ENCODE results near the gene NPAS3. TPM values are rescaled to one million over a fixed set of nuclear protein-coding genes. Genes with fewer than 3 reads are reported as not detected.
A peak's percentile ranks its signal among the peaks of the same experiment; 100 is the strongest.

NPAS3 gene
- total RNA-seq, 1 donor from 2014 or later = 2.4 TPM

GRCh38 chr14:33756833-33757232 lies 818.2 kb downstream of the NPAS3 start:
- Mint-ChIP-seq H3K9me3 (ENCODE audit: unreplicated experiment) (peaks cover 2% of the 10 kb centered on the region), H3K36me3 (ENCODE audit: unreplicated experiment) (no peaks in the 10 kb centered on the region), H3K27me3 (ENCODE audit: unreplicated experiment) (no peaks in the 10 kb centered on the region), H3K4me1 (ENCODE audit: low read depth, unreplicated experiment) (no peaks in the 10 kb centered on the region), H3K27ac (ENCODE audit: unreplicated experiment) (no peak overlapping the region), H3K4me3 (ENCODE audit: unreplicated experiment) (no peak overlapping the region)
- no peak for DNase-seq
- TF ChIP-seq CTCF (IDR thresholded peaks at IDR 0.05; ENCODE audit: partially characterized antibody, unreplicated experiment) = no peak

- Mint-ChIP-seq H3K4me1 (ENCODE audit: low read depth, unreplicated experiment) (no peaks in the 10 kb centered on the region), H3K4me3 (ENCODE audit: unreplicated experiment) (no peak overlapping the region), H3K9me3 (ENCODE audit: unreplicated experiment) (peaks cover 2% of the 10 kb centered on the region), H3K36me3 (ENCODE audit: unreplicated experiment) (no peaks in the 10 kb centered on the region), H3K27me3 (ENCODE audit: unreplicated experiment) (no peaks in the 10 kb centered on the region), H3K27ac (ENCODE audit: unreplicated experiment) (no peak overlapping the region)
- DNase-seq = no peak
- no peak for TF ChIP-seq CTCF (IDR thresholded peaks at IDR 0.05; ENCODE audit: partially characterized antibody, unreplicated experiment)
Measured at GRCh38 chr14:33758547-33758946, 819.9 kb downstream of the NPAS3 start.

GRCh38 chr14:33762161-33762851 lies 823.6 kb downstream of the NPAS3 start:
- Mint-ChIP-seq H3K36me3 (ENCODE audit: unreplicated experiment) (no peaks in the 10 kb centered on the region), H3K9me3 (ENCODE audit: unreplicated experiment) (no peaks in the 10 kb centered on the region), H3K4me1 (ENCODE audit: low read depth, unreplicated experiment) (peaks cover 16% of the 10 kb centered on the region), H3K27me3 (ENCODE audit: unreplicated experiment) (no peaks in the 10 kb centered on the region), H3K4me3 (ENCODE audit: unreplicated experiment) (no peak overlapping the region), H3K27ac (ENCODE audit: unreplicated experiment) (no peak overlapping the region)
- no peak for TF ChIP-seq CTCF (IDR thresholded peaks at IDR 0.05; ENCODE audit: partially characterized antibody, unreplicated experiment)
- no peak for DNase-seq

GRCh38 chr14:33764876-33765650 lies 826.4 kb downstream of the NPAS3 start:
- peak; percentile 80 for DNase-seq
- Mint-ChIP-seq H3K4me1 (ENCODE audit: low read depth, unreplicated experiment) (peaks cover 30% of the 10 kb centered on the region), H3K27ac (ENCODE audit: unreplicated experiment) (peak overlapping the region; percentile 20), H3K27me3 (ENCODE audit: unreplicated experiment) (no peaks in the 10 kb centered on the region), H3K36me3 (ENCODE audit: unreplicated experiment) (no peaks in the 10 kb centered on the region), H3K9me3 (ENCODE audit: unreplicated experiment) (no peaks in the 10 kb centered on the region), H3K4me3 (ENCODE audit: unreplicated experiment) (no peak overlapping the region)
- no peak for TF ChIP-seq CTCF (IDR thresholded peaks at IDR 0.05; ENCODE audit: partially characterized antibody, unreplicated experiment)

All from glutamatergic neuron (in vitro differentiated cells).